ENCODE results near the gene FBXO46.
A peak's percentile ranks its signal among the peaks of the same experiment; 100 is the strongest.

The FBXO46 gene

GRCh38 chr19:45717131-45717982, 13.3 kb downstream of the FBXO46 start:
- H3K9me3 Mint-ChIP-seq = no peaks in the 10 kb centered on the region
- H3K27me3 Mint-ChIP-seq = no peaks in the 10 kb centered on the region
- peak overlapping the region; percentile 96 to 98 for H3K27ac Mint-ChIP-seq
- H3K4me3 Mint-ChIP-seq = peak overlapping the region; percentile 99
- DNase-seq (peak; percentile 98 to 100), ATAC-seq (peak; percentile 98)
- H3K4me1 Mint-ChIP-seq = peaks cover 53% of the 10 kb centered on the region

GRCh38 chr19:45716359-45717130, 14.2 kb downstream of the FBXO46 start:
- ATAC-seq = no peak
- Mint-ChIP-seq H3K27ac (peak overlapping the region; percentile 96 to 98), H3K27me3 (no peaks in the 10 kb centered on the region), H3K9me3 (no peaks in the 10 kb centered on the region), H3K4me3 (peak overlapping the region; percentile 99), H3K4me1 (peaks cover 46% of the 10 kb centered on the region)
- DNase-seq = peak in 1 of 2 donors; percentile 29

- Mint-ChIP-seq H3K4me1 (peaks cover 58% of the 10 kb centered on the region), H3K27ac (no peak overlapping the region)
These were observed 15.6 kb downstream of the FBXO46 start for GRCh38 chr19:45715139-45715538.

GRCh38 chr19:45713141-45713540, 17.6 kb downstream of the FBXO46 start:
- H3K4me3 Mint-ChIP-seq = no peak overlapping the region
- no peak overlapping the region for H3K27ac Mint-ChIP-seq
- ATAC-seq (no peak), DNase-seq (no peak)
- no peaks in the 10 kb centered on the region for H3K27me3 Mint-ChIP-seq
- H3K4me1 Mint-ChIP-seq = peaks cover 44% of the 10 kb centered on the region
- H3K9me3 Mint-ChIP-seq = no peaks in the 10 kb centered on the region

More at GRCh38 chr19:45715139-45715538, 15.6 kb downstream of the FBXO46 start:
- no peak overlapping the region for H3K4me3 Mint-ChIP-seq
- DNase-seq (no peak), ATAC-seq (no peak)
- H3K9me3 Mint-ChIP-seq = no peaks in the 10 kb centered on the region
- H3K27me3 Mint-ChIP-seq = no peaks in the 10 kb centered on the region

- Mint-ChIP-seq H3K9me3 (no peaks in the 10 kb centered on the region), H3K4me1 (peaks cover 41% of the 10 kb centered on the region), H3K4me3 (no peak overlapping the region), H3K27ac (no peak overlapping the region), H3K27me3 (no peaks in the 10 kb centered on the region)
- DNase-seq (no peak), ATAC-seq (no peak)
These were observed 18.0 kb downstream of the FBXO46 start for GRCh38 chr19:45712699-45713067.

GRCh38 chr19:45711851-45712698, 18.6 kb downstream of the FBXO46 start:
- H3K27me3 Mint-ChIP-seq = no peaks in the 10 kb centered on the region

GRCh38 chr19:45710356-45711130, 20.2 kb downstream of the FBXO46 start:
- no peak overlapping the region for H3K4me3 Mint-ChIP-seq
- H3K4me1 Mint-ChIP-seq = peaks cover 29% of the 10 kb centered on the region
- DNase-seq (no peak), ATAC-seq (no peak)
- H3K27ac Mint-ChIP-seq = no peak overlapping the region
- no peaks in the 10 kb centered on the region for H3K27me3 Mint-ChIP-seq
- H3K9me3 Mint-ChIP-seq = no peaks in the 10 kb centered on the region

More at GRCh38 chr19:45711851-45712698, 18.6 kb downstream of the FBXO46 start:
- Mint-ChIP-seq H3K4me1 (peaks cover 41% of the 10 kb centered on the region), H3K4me3 (no peak overlapping the region), H3K9me3 (no peaks in the 10 kb centered on the region), H3K27ac (no peak overlapping the region)
- DNase-seq (no peak), ATAC-seq (no peak)

- Mint-ChIP-seq H3K27me3 (no peaks in the 10 kb centered on the region), H3K27ac (no peak overlapping the region)
These were observed 24.8 kb downstream of the FBXO46 start for GRCh38 chr19:45705710-45706415.

GRCh38 chr19:45705115-45705514, 25.6 kb downstream of the FBXO46 start:
- DNase-seq (no peak), ATAC-seq (no peak)
- Mint-ChIP-seq H3K4me3 (no peak overlapping the region), H3K4me1 (no peaks in the 10 kb centered on the region), H3K27me3 (no peaks in the 10 kb centered on the region), H3K9me3 (no peaks in the 10 kb centered on the region), H3K27ac (no peak overlapping the region)

More at GRCh38 chr19:45705710-45706415, 24.8 kb downstream of the FBXO46 start:
- Mint-ChIP-seq H3K9me3 (no peaks in the 10 kb centered on the region), H3K4me1 (peaks cover 7% of the 10 kb centered on the region), H3K4me3 (no peak overlapping the region)
- no peak for ATAC-seq
- DNase-seq = no peak

- no peak for ATAC-seq
- H3K27me3 Mint-ChIP-seq = no peaks in the 10 kb centered on the region
- peaks cover 9% of the 10 kb centered on the region for H3K4me1 Mint-ChIP-seq
- no peaks in the 10 kb centered on the region for H3K9me3 Mint-ChIP-seq
- no peak for DNase-seq
- peak overlapping the region in 1 of 2 donors; percentile 22 for H3K27ac Mint-ChIP-seq
- H3K4me3 Mint-ChIP-seq = no peak overlapping the region
These were observed 29.0 kb downstream of the FBXO46 start for GRCh38 chr19:45701676-45702075.

GRCh38 chr19:45693106-45693788, 37.4 kb downstream of the FBXO46 start:
- ATAC-seq = no peak
- Mint-ChIP-seq H3K27me3 (no peaks in the 10 kb centered on the region), H3K9me3 (no peaks in the 10 kb centered on the region), H3K4me1 (peaks cover 49% of the 10 kb centered on the region), H3K27ac (peak overlapping the region; percentile 98 to 100), H3K4me3 (peak overlapping the region; percentile 98 to 99)
- peak; percentile 74 to 77 for DNase-seq

- peak within 1 kb of the TSS; percentile 98 to 99 for H3K4me3 Mint-ChIP-seq
- DNase-seq (peak; percentile 97 to 99), ATAC-seq (peak; percentile 94)
- H3K27me3 Mint-ChIP-seq = no peaks in the 10 kb centered on the region
- no peaks in the 10 kb centered on the region for H3K9me3 Mint-ChIP-seq
- H3K4me1 Mint-ChIP-seq = peaks cover 43% of the 10 kb centered on the region
- H3K27ac Mint-ChIP-seq = peak within 1 kb of the TSS; percentile 98 to 100
These were observed 38.2 kb downstream of the FBXO46 start, which contains the start of gene QPCTL for GRCh38 chr19:45692187-45693105. Gene QPCTL (plus strand): TSS chr19:45692666. CDS start chr19:45692704, 38 bp downstream.
